ENCODE measurements around the gene SNTG2.
"Not testable (repeated sequence)": the region's sequence is repeated elsewhere in the genome, so short reads cannot be mapped to it uniquely, and the experiment has no call there.

Gene SNTG2

GRCh38 chr2:1205853-1206252, 255.2 kb downstream of the SNTG2 start:
- H3K27ac Mint-ChIP-seq, result no peak overlapping the region

GRCh38 chr2:1207962-1208510, 257.4 kb downstream of the SNTG2 start:
- Mint-ChIP-seq H3K27ac (no peak overlapping the region), H3K9me3 (peaks cover 10 to 11% of the 10 kb centered on the region in 2 donors), H3K4me3 (no peak overlapping the region), H3K27me3 (no peaks in the 10 kb centered on the region), H3K4me1 (peaks cover 7% of the 10 kb centered on the region)
- DNase-seq (no peak), ATAC-seq (no peak)

More at GRCh38 chr2:1205853-1206252, 255.2 kb downstream of the SNTG2 start:
- Mint-ChIP-seq H3K27me3 (no peaks in the 10 kb centered on the region), H3K4me3 (no peak overlapping the region), H3K9me3 (peaks cover 19 to 21% of the 10 kb centered on the region in 2 donors), H3K4me1 (peaks cover 7% of the 10 kb centered on the region)
- ATAC-seq (no peak), DNase-seq (no peak)

GRCh38 chr2:1208522-1208921, 257.9 kb downstream of the SNTG2 start:
- Mint-ChIP-seq H3K4me1 (peaks cover 7% of the 10 kb centered on the region), H3K27me3 (no peaks in the 10 kb centered on the region), H3K4me3 (no peak overlapping the region), H3K27ac (no peak overlapping the region), H3K9me3 (peaks cover 9 to 11% of the 10 kb centered on the region in 2 donors)
- ATAC-seq (no peak), DNase-seq (no peak)

- peaks cover 11 to 14% of the 10 kb centered on the region in 2 donors for H3K9me3 Mint-ChIP-seq
Measured at GRCh38 chr2:1209246-1209645, 258.6 kb downstream of the SNTG2 start.

GRCh38 chr2:1209761-1210160, 259.1 kb downstream of the SNTG2 start:
- no peak overlapping the region for H3K4me3 Mint-ChIP-seq

More at GRCh38 chr2:1209246-1209645, 258.6 kb downstream of the SNTG2 start:
- Mint-ChIP-seq H3K27me3 (no peaks in the 10 kb centered on the region), H3K4me3 (no peak overlapping the region), H3K4me1 (peaks cover 7% of the 10 kb centered on the region), H3K27ac (no peak overlapping the region)
- DNase-seq, result no peak
- no peak for ATAC-seq

GRCh38 chr2:1210352-1210751, 259.7 kb downstream of the SNTG2 start:
- H3K9me3 Mint-ChIP-seq, result peaks cover 18 to 23% of the 10 kb centered on the region in 2 donors
- H3K27me3 Mint-ChIP-seq, result no peaks in the 10 kb centered on the region
- DNase-seq (no peak), ATAC-seq (peak; percentile 88)
- peak overlapping the region in 1 of 2 donors; percentile 27 for H3K27ac Mint-ChIP-seq
- H3K4me1 Mint-ChIP-seq, result peaks cover 7% of the 10 kb centered on the region
- no peak overlapping the region for H3K4me3 Mint-ChIP-seq

More at GRCh38 chr2:1209761-1210160, 259.1 kb downstream of the SNTG2 start:
- Mint-ChIP-seq H3K9me3 (peaks cover 14 to 19% of the 10 kb centered on the region in 2 donors), H3K4me1 (peaks cover 7% of the 10 kb centered on the region), H3K27ac (no peak overlapping the region), H3K27me3 (no peaks in the 10 kb centered on the region)
- ATAC-seq, result no peak
- DNase-seq, result no peak

GRCh38 chr2:1219901-1220573, 269.4 kb downstream of the SNTG2 start:
- Mint-ChIP-seq H3K27ac (no peak overlapping the region), H3K4me3 (no peak overlapping the region)

GRCh38 chr2:1222056-1222455, 271.4 kb downstream of the SNTG2 start:
- Mint-ChIP-seq H3K27ac (peak overlapping the region in 1 of 2 donors; percentile 28), H3K27me3 (no peaks in the 10 kb centered on the region), H3K9me3 (peaks cover 0 to 7% of the 10 kb centered on the region in 2 donors), H3K4me3 (no peak overlapping the region), H3K4me1 (peaks cover 6% of the 10 kb centered on the region)
- DNase-seq (no peak), ATAC-seq (no peak)

More at GRCh38 chr2:1219901-1220573, 269.4 kb downstream of the SNTG2 start:
- DNase-seq (no peak), ATAC-seq (no peak)
- Mint-ChIP-seq H3K9me3 (peaks cover 1 to 8% of the 10 kb centered on the region in 2 donors), H3K4me1 (peaks cover 6% of the 10 kb centered on the region), H3K27me3 (no peaks in the 10 kb centered on the region)

- Mint-ChIP-seq H3K9me3 (peaks cover 0 to 7% of the 10 kb centered on the region in 2 donors), H3K27me3 (no peaks in the 10 kb centered on the region), H3K4me1 (peaks cover 6% of the 10 kb centered on the region), H3K4me3 (no peak overlapping the region), H3K27ac (no peak overlapping the region)
- ATAC-seq, result no peak
- DNase-seq, result no peak
Measured at GRCh38 chr2:1223791-1224190, 273.1 kb downstream of the SNTG2 start.

GRCh38 chr2:1224901-1225300, 274.3 kb downstream of the SNTG2 start:
- Mint-ChIP-seq H3K9me3 (peaks cover 0 to 7% of the 10 kb centered on the region in 2 donors), H3K4me1 (peaks cover 6% of the 10 kb centered on the region), H3K4me3 (no peak overlapping the region), H3K27ac (no peak overlapping the region), H3K27me3 (no peaks in the 10 kb centered on the region)
- no peak for ATAC-seq
- no peak for DNase-seq

GRCh38 chr2:1226766-1227165, 276.1 kb downstream of the SNTG2 start:
- H3K4me1 Mint-ChIP-seq, result peaks cover 5% of the 10 kb centered on the region
- DNase-seq, result no peak
- no peak overlapping the region for H3K4me3 Mint-ChIP-seq
- H3K27ac Mint-ChIP-seq, result no peak overlapping the region
- H3K9me3 Mint-ChIP-seq, result peaks cover 0 to 6% of the 10 kb centered on the region in 2 donors
- no peaks in the 10 kb centered on the region for H3K27me3 Mint-ChIP-seq
- no peak for ATAC-seq

GRCh38 chr2:1227274-1227900, 276.7 kb downstream of the SNTG2 start:
- Mint-ChIP-seq H3K27me3 (no peaks in the 10 kb centered on the region), H3K27ac (no peak overlapping the region), H3K4me1 (no peaks in the 10 kb centered on the region), H3K4me3 (no peak overlapping the region), H3K9me3 (no peaks in the 10 kb centered on the region)
- no peak for DNase-seq
- ATAC-seq, result no peak

- ATAC-seq, DNase-seq, H3K27ac Mint-ChIP-seq, H3K27me3 Mint-ChIP-seq, H3K9me3 Mint-ChIP-seq, H3K4me1 Mint-ChIP-seq, H3K4me3 Mint-ChIP-seq: not testable (repeated sequence)
Measured at GRCh38 chr2:1229596-1229995, 278.9 kb downstream of the SNTG2 start.

- H3K27me3 Mint-ChIP-seq, result no peaks in the 10 kb centered on the region
- H3K4me3 Mint-ChIP-seq, result no peak overlapping the region
- DNase-seq (no peak), ATAC-seq (no peak)
- no peaks in the 10 kb centered on the region for H3K9me3 Mint-ChIP-seq
- H3K4me1 Mint-ChIP-seq, result no peaks in the 10 kb centered on the region
- H3K27ac Mint-ChIP-seq, result no peak overlapping the region
Measured at GRCh38 chr2:1230155-1230893, 279.7 kb downstream of the SNTG2 start.

- H3K4me1 Mint-ChIP-seq, result no peaks in the 10 kb centered on the region
- no peak for ATAC-seq
- no peak overlapping the region for H3K27ac Mint-ChIP-seq
- H3K27me3 Mint-ChIP-seq, result no peaks in the 10 kb centered on the region
- H3K4me3 Mint-ChIP-seq, result no peak overlapping the region
- no peaks in the 10 kb centered on the region for H3K9me3 Mint-ChIP-seq
- no peak for DNase-seq
Measured at GRCh38 chr2:1231466-1232063, 280.9 kb downstream of the SNTG2 start.
